HuH-7.5 (cell line): ENCODE data around the gene SMYD2.

Source experiments
- DNase-seq: peaks from one replicate; pipeline ENCODE4 v3.0.0; 2011; ENCODE audit warnings: low spot score

SMYD2 gene

GRCh38 chr1:214281021-214281719 is at the start of gene SMYD2:
TSS of gene SMYD2 (plus strand) at chr1:214281159. CDS start at chr1:214281255, 96 bp downstream.
- DNase-seq, result peak; percentile 50

- DNase-seq, result no peak
Measured at GRCh38 chr1:214233856-214234634, 46.9 kb upstream of the SMYD2 start.

GRCh38 chr1:214234635-214235025 is 46.3 kb upstream of the SMYD2 start:
- DNase-seq, result no peak

- no peak for DNase-seq
Measured at GRCh38 chr1:214236477-214236876, 44.5 kb upstream of the SMYD2 start.

GRCh38 chr1:214241060-214241459 is 39.9 kb upstream of the SMYD2 start:
- DNase-seq, result no peak

- no peak for DNase-seq
Measured at GRCh38 chr1:214244252-214244651, 36.7 kb upstream of the SMYD2 start.

GRCh38 chr1:214244841-214245240 is 36.1 kb upstream of the SMYD2 start:
- DNase-seq, result no peak

GRCh38 chr1:214247501-214248041 is 33.4 kb upstream of the SMYD2 start:
- no peak for DNase-seq

GRCh38 chr1:214248311-214249085 is 32.5 kb upstream of the SMYD2 start:
- DNase-seq, result no peak

- DNase-seq, result no peak
Measured at GRCh38 chr1:214249651-214250050, 31.3 kb upstream of the SMYD2 start.

- no peak for DNase-seq
Measured at GRCh38 chr1:214251354-214251753, 29.6 kb upstream of the SMYD2 start.

- DNase-seq, result no peak
Measured at GRCh38 chr1:214255509-214255908, 25.4 kb upstream of the SMYD2 start.

GRCh38 chr1:214259353-214259977 is 21.5 kb upstream of the SMYD2 start:
- DNase-seq, result no peak

- no peak for DNase-seq
Measured at GRCh38 chr1:214260561-214261205, 20.3 kb upstream of the SMYD2 start.

GRCh38 chr1:214261206-214262123 is 19.5 kb upstream of the SMYD2 start:
- DNase-seq, result no peak

GRCh38 chr1:214264196-214264595 is 16.8 kb upstream of the SMYD2 start:
- no peak for DNase-seq

GRCh38 chr1:214264976-214265375 is 16.0 kb upstream of the SMYD2 start:
- DNase-seq, result no peak

GRCh38 chr1:214270097-214270650 is 10.8 kb upstream of the SMYD2 start:
- DNase-seq, result no peak

GRCh38 chr1:214271174-214271858 is 9.6 kb upstream of the SMYD2 start:
- DNase-seq, result no peak
